Gastroesophageal sphincter (tissue), 4 donors: ENCODE results near the gene HYAL4. TPM values are rescaled to one million over a fixed set of nuclear protein-coding genes. Genes with fewer than 3 reads are reported as not detected.
"Not testable (repeated sequence)": the region's sequence is repeated elsewhere in the genome, so short reads cannot be mapped to it uniquely, and the experiment has no call there.

Experiments used
- ATAC-seq: fragments of 150-250 bp; one replicate; pipeline ENCODE4 v1.9.1; 2016; ENCODE audit warnings: mild to moderate bottlenecking, moderate library complexity
- H3K27ac ChIP-seq, 4 donors: fragments of 200-600 bp; sonication (generic) in 3 of 4; 1 replicate in 3 of 4; 2 replicates in 1 of 4; pipeline ENCODE4 v1.5.1; 2016 to 2019
- H3K27me3 ChIP-seq: fragments of 200-600 bp; sonication (generic); one replicate; pipeline ENCODE4 v1.5.1; 2019
- H3K36me3 ChIP-seq, 2 donors: fragments of 200-600 bp; sonication (generic); one replicate each; pipeline ENCODE4 v1.5.1; 2019; ENCODE audit warnings: control low read depth in 1 of 2
- H3K4me1 ChIP-seq, 3 donors: fragments of 200-600 bp; sonication (generic); 1 replicate in 2 of 3; 2 replicates in 1 of 3; pipeline ENCODE4 v1.5.1; 2016 to 2019; ENCODE audit warnings: control low read depth in 2 of 3
- H3K4me3 ChIP-seq, 2 donors: fragments of 200-600 bp; sonication (generic); one replicate each; pipeline ENCODE4 v1.5.1; 2019; ENCODE audit warnings: mild to moderate bottlenecking in 1 of 2, moderate library complexity in 1 of 2
- H3K9me3 ChIP-seq, 3 donors: fragments of 200-600 bp; sonication (generic); one replicate each; pipeline ENCODE4 v1.5.1; 2017 to 2019; ENCODE audit warnings: control low read depth in 2 of 3
- CTCF ChIP-seq, 4 experiments: fragments of 200-600 bp in 2 of 4; fragments of 450-650 bp in 2 of 4; sonication (generic) in 1 of 4; IDR thresholded peaks; one replicate each; pipeline ENCODE4 v1.5.1; 2017 to 2019; ENCODE audit warnings: antibody characterized with exemption in 4 of 4, mild to moderate bottlenecking in 2 of 4, moderate library complexity in 2 of 4
- EP300 ChIP-seq: sonication (generic); formaldehyde crosslinking; IDR thresholded peaks from one replicate; pipeline ENCODE4 v1.6.1; 2017; ENCODE audit warnings: antibody characterized with exemption, mild to moderate bottlenecking
- POLR2A ChIP-seq, 2 donors: fragments of 450-650 bp; IDR thresholded peaks; one replicate each; pipeline ENCODE4 v1.6.1; 2017; ENCODE audit warnings: antibody characterized with exemption in 2 of 2, mild to moderate bottlenecking in 2 of 2, moderate library complexity in 1 of 2
- POLR2AphosphoS5 ChIP-seq: sonication (generic); formaldehyde crosslinking; IDR thresholded peaks from one replicate; pipeline ENCODE4 v1.6.1; 2017; ENCODE audit warnings: antibody characterized with exemption
- WGBS, 2 donors: methylation state at CpG; one replicate each; pipeline ENCODE4 v1.1.5; 2018; ENCODE audit warnings: low coverage in 1 of 2; 5-methylcytosine and 5-hydroxymethylcytosine counted together
- total RNA-seq, 4 donors: library from RNA; depleted of rRNA; stranded (reverse); fragments of >200 nt; gene quantifications; one replicate each; pipeline ENCODE4 v1.1.0, GENCODE V29; 2016

HYAL4 gene
- total RNA-seq, 4 donors from 2014 or later = not detected

GRCh38 chr7:123845823-123846216, 851 bp downstream of the HYAL4 start:
- Histone ChIP-seq H3K9me3 (no peaks in the 10 kb centered on the region), H3K27ac (no peak overlapping the region), H3K36me3 (no peaks in the 10 kb centered on the region), H3K27me3 (no peaks in the 10 kb centered on the region), H3K4me3 (no peak overlapping the region), H3K4me1 (no peaks in the 10 kb centered on the region)
- ATAC-seq = no peak
- WGBS, 2 donors = 56 to 86% methylated on average over 1 of the region's 1 CpG
- TF ChIP-seq POLR2AphosphoS5 (no peak), POLR2A (IDR thresholded peaks at IDR 0.05) (no peak), EP300 (no peak), CTCF (IDR thresholded peaks at IDR 0.05) (no peak)

GRCh38 chr7:123846217-123846891, 1.4 kb downstream of the HYAL4 start:
- no peak for TF ChIP-seq EP300
- TF ChIP-seq POLR2AphosphoS5 = no peak
- no peak for TF ChIP-seq POLR2A (IDR thresholded peaks at IDR 0.05)
- TF ChIP-seq CTCF (IDR thresholded peaks at IDR 0.05) = no peak
- Histone ChIP-seq H3K27me3 (no peaks in the 10 kb centered on the region), H3K4me3 (no peak overlapping the region), H3K27ac (no peak overlapping the region), H3K36me3 (no peaks in the 10 kb centered on the region), H3K9me3 (no peaks in the 10 kb centered on the region), H3K4me1 (no peaks in the 10 kb centered on the region)
- WGBS, 2 donors = 17% methylated on average over 1 of the region's 3 CpGs; no CpG with 5 or more reads in 1 of the 2 donors
- no peak for ATAC-seq

- ATAC-seq = no peak
- Histone ChIP-seq H3K9me3 (no peaks in the 10 kb centered on the region), H3K27me3 (no peaks in the 10 kb centered on the region), H3K27ac (no peak overlapping the region), H3K4me3 (no peak overlapping the region), H3K36me3 (no peaks in the 10 kb centered on the region), H3K4me1 (no peaks in the 10 kb centered on the region)
- TF ChIP-seq EP300 = no peak
- no peak for TF ChIP-seq POLR2A (IDR thresholded peaks at IDR 0.05)
- no peak for TF ChIP-seq POLR2AphosphoS5
- no peak for TF ChIP-seq CTCF (IDR thresholded peaks at IDR 0.05)
- 90 to 100% methylated on average over 1 of the region's 1 CpG for WGBS, 2 donors
Observed at GRCh38 chr7:123847868-123848267, 2.9 kb downstream of the HYAL4 start.

GRCh38 chr7:123849855-123850254, 4.9 kb downstream of the HYAL4 start:
- WGBS, 2 donors = 63 to 100% methylated on average over 1 of the region's 1 CpG
- no peak for ATAC-seq
- no peaks in the 10 kb centered on the region for H3K9me3 ChIP-seq

GRCh38 chr7:123851404-123851803, 6.4 kb downstream of the HYAL4 start:
- H3K27ac ChIP-seq, ATAC-seq, H3K4me1 ChIP-seq, H3K9me3 ChIP-seq, H3K27me3 ChIP-seq, H3K36me3 ChIP-seq, H3K4me3 ChIP-seq: not testable (repeated sequence)
- WGBS, 2 donors = 86 to 97% methylated on average over 3 to 4 of the region's 5 CpGs

More at GRCh38 chr7:123849855-123850254, 4.9 kb downstream of the HYAL4 start:
- Histone ChIP-seq H3K4me3 (no peak overlapping the region), H3K27ac (no peak overlapping the region), H3K36me3 (no peaks in the 10 kb centered on the region), H3K4me1 (no peaks in the 10 kb centered on the region), H3K27me3 (no peaks in the 10 kb centered on the region)
- TF ChIP-seq POLR2A (IDR thresholded peaks at IDR 0.05) (no peak), EP300 (no peak), CTCF (IDR thresholded peaks at IDR 0.05) (no peak), POLR2AphosphoS5 (no peak)

- H3K4me3 ChIP-seq, H3K4me1 ChIP-seq, H3K27ac ChIP-seq, H3K9me3 ChIP-seq, H3K27me3 ChIP-seq, H3K36me3 ChIP-seq, ATAC-seq: not testable (repeated sequence)
- 65 to 87% methylated on average over 2 of the region's 2 CpGs for WGBS, 2 donors
Observed at GRCh38 chr7:123854291-123854690, 9.3 kb downstream of the HYAL4 start.

- not testable (repeated sequence) for H3K36me3 ChIP-seq, H3K27ac ChIP-seq, H3K9me3 ChIP-seq, H3K27me3 ChIP-seq, ATAC-seq, H3K4me3 ChIP-seq, H3K4me1 ChIP-seq
- WGBS, 2 donors = 60% methylated on average over 1 of the region's 1 CpG; no CpG with 5 or more reads in 1 of the 2 donors
Observed at GRCh38 chr7:123856428-123856827, 11.5 kb downstream of the HYAL4 start.
